ENCODE data around the gene ODAD3. TPM values are rescaled to one million over a fixed set of nuclear protein-coding genes. Genes with fewer than 3 reads are reported as not detected.

Gene ODAD3
- total and polyA plus RNA-seq, 2 of the 13 experiments (the other 11 are each of a cell fraction or from before 2014, with no cell fraction given), result 0.04 to 0.08 TPM

GRCh38 chr19:11382898-11383705 lies 51.8 kb downstream of the ODAD3 start (continued):
- TF ChIP-seq ZUFSP (CRISPR knock-in tag; IDR thresholded peaks at IDR 0.05; ENCODE audit: borderline replicate concordance) (no peak), TCF7 (IDR thresholded peaks at IDR 0.05; ENCODE audit: low read depth) (no peak), PRPF4 (IDR thresholded peaks at IDR 0.05; ENCODE audit: low read depth, low read length, poor library complexity, severe bottlenecking) (no peak), ZNF672 (CRISPR knock-in tag; IDR thresholded peaks at IDR 0.05) (no peak), ARNT2 (CRISPR knock-in tag; IDR thresholded peaks at IDR 0.05; ENCODE audit: low read depth) (peak; percentile 42; the same call in 1 of the 2 replicates), IRF2 (CRISPR knock-in tag; IDR thresholded peaks at IDR 0.05) (peak; percentile 15; the same call in 1 of the 2 replicates), SMARCC2 (IDR thresholded peaks at IDR 0.05) (no peak), MEIS2 (CRISPR knock-in tag; IDR thresholded peaks at IDR 0.05) (0 out of 2 replicates have a peak, but pooled peaks have one; percentile 39), RFX5 (IDR thresholded peaks at IDR 0.05; ENCODE audit: low read depth, low read length) (no peak), ZFP62 (CRISPR knock-in tag; IDR thresholded peaks at IDR 0.05) (no peak), ZNF609 (CRISPR knock-in tag; IDR thresholded peaks at IDR 0.05; ENCODE audit: borderline replicate concordance) (peak; percentile 32; the same call in 1 of the 2 replicates), MLLT10 (CRISPR knock-in tag; IDR thresholded peaks at IDR 0.05) (no peak), ZMYM3 (CRISPR knock-in tag; IDR thresholded peaks at IDR 0.05) (peak; percentile 56), GPN1 (CRISPR knock-in tag; IDR thresholded peaks at IDR 0.05; ENCODE audit: borderline replicate concordance) (no peak), ETS1 (CRISPR knock-in tag; IDR thresholded peaks at IDR 0.05) (no peak), ZNF639 (CRISPR knock-in tag; conservative IDR thresholded peaks at IDR 0.05) (peak; percentile 65; the same call in 1 of the 2 replicates), GZF1 (CRISPR knock-in tag; IDR thresholded peaks at IDR 0.05) (0 out of 2 replicates have a peak, but pooled peaks have one; percentile 8)
